BJ (cell line): ENCODE measurements around the gene BAZ1A. TPM values are rescaled to one million over a fixed set of nuclear protein-coding genes. Genes with fewer than 3 reads are reported as not detected.

Experiments
- CTCF ChIA-PET: fragments of 350-600 bp; formaldehyde crosslinking; extraction: SDS; loops from one replicate; lab custom pipeline; 2021; ENCODE audit warnings: antibody characterized with exemption, inconsistent platforms; lab: Yijun Ruan, JAX
- POLR2A ChIA-PET: fragments of 300-600 bp; sonication (Branson Sonifier 250); formaldehyde crosslinking; extraction: SDS; loops from one replicate; lab custom pipeline; 2021; ENCODE audit warnings: antibody characterized with exemption; lab: Charles Lee
- DNase-seq: peaks from one replicate; pipeline ENCODE4 v3.0.0-alpha.2; 2011; ENCODE audit warnings: low read depth
- H3K27me3 ChIP-seq: 2 replicates; pipeline ENCODE4 v1.6.0; 2011; ENCODE audit warnings: low read length; ENCODE audit not compliant: control insufficient read depth, insufficient read depth
- H3K36me3 ChIP-seq: 2 replicates; pipeline ENCODE4 v1.5.1; 2011; ENCODE audit warnings: low read length; ENCODE audit not compliant: control insufficient read depth, insufficient read depth
- H3K4me3 ChIP-seq: 2 replicates; pipeline ENCODE4 v1.5.1; 2011; ENCODE audit warnings: low read depth, mild to moderate bottlenecking, control low read depth, low read length
- polyA plus RNA-seq: library from polyadenylated mRNA; depleted of rRNA; stranded (reverse); fragments of >200 nt; gene quantifications from 2 replicates; pipeline ENCODE4 v1.2.3, GENCODE V29; 2011
- TF ChIP-seq, protein P1 (sequence below): IDR thresholded peaks from 2 replicates; pipeline ENCODE4 v1.5.1; 2011; ENCODE audit warnings: low read depth, mild to moderate bottlenecking, control low read depth, inconsistent platforms, low read length, moderate library complexity; ENCODE audit not compliant: insufficient read depth

BAZ1A gene
- polyA plus RNA-seq, 1 experiment, result 8.9 TPM

GRCh38 chr14:34711796-34712712 lies 163.1 kb downstream of the BAZ1A start:
- no peak for DNase-seq
- CTCF ChIA-PET, result interaction anchor here (1.3 to 6.0 kb wide), 3 partner anchors 11 to 41 kb away, joined by 4 to 34 read pairs (median 15); no protein-coding TSS in a partner anchor
- Histone ChIP-seq H3K4me3 (no peak overlapping the region), H3K27me3 (no peaks in the 10 kb centered on the region), H3K36me3 (no peaks in the 10 kb centered on the region)
- POLR2A ChIA-PET, result interaction anchor here (0.6 to 2.0 kb wide), 2 partner anchors 12 to 136 kb away, joined by 5 to 12 read pairs; no protein-coding TSS in a partner anchor
- TF ChIP-seq, protein P1, sequence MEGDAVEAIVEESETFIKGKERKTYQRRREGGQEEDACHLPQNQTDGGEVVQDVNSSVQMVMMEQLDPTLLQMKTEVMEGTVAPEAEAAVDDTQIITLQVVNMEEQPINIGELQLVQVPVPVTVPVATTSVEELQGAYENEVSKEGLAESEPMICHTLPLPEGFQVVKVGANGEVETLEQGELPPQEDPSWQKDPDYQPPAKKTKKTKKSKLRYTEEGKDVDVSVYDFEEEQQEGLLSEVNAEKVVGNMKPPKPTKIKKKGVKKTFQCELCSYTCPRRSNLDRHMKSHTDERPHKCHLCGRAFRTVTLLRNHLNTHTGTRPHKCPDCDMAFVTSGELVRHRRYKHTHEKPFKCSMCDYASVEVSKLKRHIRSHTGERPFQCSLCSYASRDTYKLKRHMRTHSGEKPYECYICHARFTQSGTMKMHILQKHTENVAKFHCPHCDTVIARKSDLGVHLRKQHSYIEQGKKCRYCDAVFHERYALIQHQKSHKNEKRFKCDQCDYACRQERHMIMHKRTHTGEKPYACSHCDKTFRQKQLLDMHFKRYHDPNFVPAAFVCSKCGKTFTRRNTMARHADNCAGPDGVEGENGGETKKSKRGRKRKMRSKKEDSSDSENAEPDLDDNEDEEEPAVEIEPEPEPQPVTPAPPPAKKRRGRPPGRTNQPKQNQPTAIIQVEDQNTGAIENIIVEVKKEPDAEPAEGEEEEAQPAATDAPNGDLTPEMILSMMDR, result no peak

GRCh38 chr14:34711169-34711568 lies 164.0 kb downstream of the BAZ1A start:
- ChIA-PET CTCF (interaction anchor here (0.7 to 6.0 kb wide), 4 partner anchors 12 to 673 kb away, joined by 3 to 34 read pairs (median 9); no protein-coding TSS in a partner anchor), POLR2A (interaction anchor here (0.5 to 2.0 kb wide), 2 partner anchors 11 to 184 kb away, joined by 3 to 12 read pairs; no protein-coding TSS in a partner anchor)
- Histone ChIP-seq H3K4me3 (no peak overlapping the region), H3K36me3 (no peaks in the 10 kb centered on the region), H3K27me3 (no peaks in the 10 kb centered on the region)
- peak; percentile 68 for DNase-seq
- TF ChIP-seq, protein P1, result no peak

DNA sequence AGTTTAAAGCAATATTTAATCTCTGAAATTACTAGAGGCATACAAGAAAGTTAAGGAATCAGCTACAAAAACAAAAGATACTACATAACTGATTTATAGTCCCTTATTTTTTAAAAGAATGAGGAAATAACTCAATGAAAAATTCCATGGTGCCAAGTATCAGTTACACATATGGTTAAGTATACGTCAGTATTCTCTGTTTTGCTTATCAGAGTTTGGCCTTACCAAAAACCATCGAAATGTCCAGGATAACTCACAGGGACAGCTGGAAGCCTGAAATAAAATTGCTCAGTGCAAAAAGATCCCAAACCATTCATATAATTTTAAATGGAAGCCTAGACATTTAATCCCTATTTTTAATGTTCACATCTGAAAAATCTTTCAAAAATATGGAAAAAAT lies 164.4 kb downstream of the BAZ1A start:
- no peak for DNase-seq
- H3K36me3 ChIP-seq, result no peaks in the 10 kb centered on the region
- no peaks in the 10 kb centered on the region for H3K27me3 ChIP-seq
- H3K4me3 ChIP-seq, result no peak overlapping the region
- ChIA-PET POLR2A (interaction anchor here (0.5 to 2.0 kb wide), 2 partner anchors 11 to 185 kb away, joined by 3 to 12 read pairs; no protein-coding TSS in a partner anchor), CTCF (interaction anchor here (0.7 to 6.0 kb wide), 4 partner anchors 12 to 674 kb away, joined by 3 to 34 read pairs (median 9); no protein-coding TSS in a partner anchor)
- TF ChIP-seq, protein P1, result no peak

GRCh38 chr14:34710006-34710405 lies 165.2 kb downstream of the BAZ1A start:
- Histone ChIP-seq H3K4me3 (no peak overlapping the region), H3K36me3 (no peaks in the 10 kb centered on the region), H3K27me3 (no peaks in the 10 kb centered on the region)
- no peak for DNase-seq
- TF ChIP-seq, protein P1, result no peak
- ChIA-PET POLR2A (no interaction called here), CTCF (interaction anchor here (1.3 to 6.0 kb wide), 4 partner anchors 9 to 37 kb away, joined by 3 to 34 read pairs (median 10); no protein-coding TSS in a partner anchor)

DNA sequence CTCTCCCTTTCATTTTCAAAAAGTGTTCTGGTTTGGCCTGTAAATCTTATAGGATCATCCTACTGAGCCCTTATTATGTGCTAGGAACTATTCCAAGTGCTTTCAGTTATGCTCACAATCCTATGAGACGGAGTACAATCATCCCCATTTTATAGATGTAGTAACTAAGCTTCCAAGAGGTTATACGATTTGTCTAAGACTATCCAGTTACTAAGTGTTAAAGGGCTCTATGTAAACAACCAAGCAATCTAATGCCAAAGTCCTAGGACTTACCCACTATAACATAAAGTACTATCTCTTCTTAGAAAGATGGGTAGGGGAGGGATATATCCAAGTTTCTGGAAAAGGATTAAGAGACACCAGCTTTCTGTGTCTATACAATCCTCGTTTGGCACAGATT lies 167.4 kb downstream of the BAZ1A start:
- Histone ChIP-seq H3K36me3 (no peaks in the 10 kb centered on the region), H3K27me3 (no peaks in the 10 kb centered on the region), H3K4me3 (no peak overlapping the region)
- ChIA-PET CTCF (interaction anchor here (1.5 kb wide), 1 partner anchor 8 kb away, joined by 4 read pairs; no protein-coding TSS in a partner anchor), POLR2A (interaction anchor here (0.5 kb wide), 1 partner anchor 231 kb away, joined by 6 read pairs; no protein-coding TSS in a partner anchor)
- TF ChIP-seq, protein P1, result no peak
- no peak for DNase-seq
